HT-29 (cell line): ENCODE data around the gene GEMIN7. TPM values are rescaled to one million over a fixed set of nuclear protein-coding genes. Genes with fewer than 3 reads are reported as not detected.

ENCODE experiments used
- DNase-seq: peaks from one replicate; pipeline ENCODE4 v3.0.0-alpha.2; 2015; ENCODE audit warnings: low spot score
- total RNA-seq: library from RNA; depleted of rRNA; stranded (reverse); fragments of >200 nt; shearing (Covaris generic); gene quantifications from 2 replicates; pipeline ENCODE4 v1.2.3, GENCODE V29; 2014; rRNA removed

Gene GEMIN7, protein sequence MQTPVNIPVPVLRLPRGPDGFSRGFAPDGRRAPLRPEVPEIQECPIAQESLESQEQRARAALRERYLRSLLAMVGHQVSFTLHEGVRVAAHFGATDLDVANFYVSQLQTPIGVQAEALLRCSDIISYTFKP
- 113 and 137 TPM in 2 replicates for total RNA-seq

DNA sequence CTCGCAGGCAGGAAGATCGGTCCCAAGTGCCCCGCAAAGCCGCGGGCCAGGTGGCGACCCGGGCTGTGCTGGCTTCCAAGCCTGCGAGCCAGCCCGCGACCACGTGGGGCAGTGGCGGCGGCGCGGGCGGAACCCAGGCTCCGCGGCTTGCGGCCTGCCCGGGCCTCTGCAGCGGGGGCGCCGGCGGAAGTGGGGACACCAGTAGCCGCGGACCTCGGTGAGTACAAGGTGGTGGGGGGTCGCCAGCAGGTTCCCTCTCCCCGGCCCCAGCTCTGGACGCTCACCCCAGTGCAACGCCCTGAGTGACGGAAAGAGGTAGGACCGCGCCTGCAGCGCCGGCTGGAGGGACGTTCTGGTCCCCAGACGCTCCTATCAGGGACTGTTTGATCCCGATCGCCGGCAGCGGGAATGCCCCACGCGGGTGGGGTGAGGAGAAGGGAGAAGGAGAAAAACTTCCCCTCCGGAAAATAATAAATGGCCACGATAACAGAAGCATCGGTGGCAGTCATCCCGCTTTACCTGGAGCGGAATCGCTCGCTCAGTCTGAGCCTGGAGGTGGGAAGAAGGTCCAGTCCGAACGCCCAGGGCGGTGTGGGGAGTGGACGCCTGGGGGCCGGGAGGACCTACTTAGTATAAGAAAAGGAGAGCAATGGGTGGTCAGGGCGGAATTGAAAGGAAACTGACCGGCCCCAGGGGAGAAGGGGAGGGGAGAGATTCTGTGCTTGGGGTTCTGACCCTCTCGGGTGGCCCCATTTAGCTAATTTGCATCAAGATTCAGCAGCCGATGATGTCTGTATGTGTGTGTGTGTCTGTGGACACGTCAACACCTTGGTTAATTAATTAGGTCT, at the start of gene GEMIN7:
GEMIN7 (plus strand) TSS at position 198 of the 848 bp plus-strand sequence. CDS start 10,855 bp downstream, outside the sequence.
- peak; percentile 89 for DNase-seq

DNA sequence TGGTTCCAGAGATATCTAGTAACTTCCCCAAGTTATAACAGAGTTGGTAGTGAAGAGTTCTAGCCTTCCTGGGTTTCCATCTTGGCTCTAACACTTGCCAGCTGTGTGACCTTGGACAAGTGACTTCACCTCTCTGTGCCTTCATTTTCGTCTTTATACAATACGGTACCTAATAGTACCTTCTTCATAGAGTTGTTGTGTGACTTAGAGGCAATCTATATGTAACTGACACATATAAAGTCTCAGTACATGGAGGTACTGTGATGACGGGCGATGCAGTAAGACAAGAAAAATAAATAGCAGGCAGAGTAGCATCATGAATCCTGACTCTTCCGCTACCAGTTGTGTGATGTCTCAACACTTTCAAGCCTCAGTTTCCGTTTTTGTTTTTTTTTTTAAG, 48.2 kb upstream of the GEMIN7 start:
- DNase-seq: no peak

DNA sequence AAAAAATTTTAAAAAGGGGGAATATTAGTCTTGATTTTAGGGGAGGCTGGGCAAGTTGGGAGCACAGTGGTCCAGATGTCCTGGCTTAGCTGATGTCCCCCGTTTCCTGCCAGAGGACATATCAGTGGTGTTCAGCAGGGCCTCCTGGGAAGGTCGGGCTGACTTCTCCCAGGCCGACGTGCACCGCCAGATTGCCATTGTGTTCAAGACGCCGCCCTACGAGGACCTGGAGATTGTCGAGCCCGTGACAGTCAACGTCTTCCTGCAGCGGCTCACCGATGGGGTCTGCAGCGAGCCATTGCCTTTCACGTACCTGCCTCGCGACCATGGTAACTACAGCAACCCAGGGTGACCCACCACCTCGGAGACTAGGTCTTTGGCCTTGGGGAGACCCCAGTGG, 46.6 kb upstream of the GEMIN7 start:
- no peak for DNase-seq

DNA sequence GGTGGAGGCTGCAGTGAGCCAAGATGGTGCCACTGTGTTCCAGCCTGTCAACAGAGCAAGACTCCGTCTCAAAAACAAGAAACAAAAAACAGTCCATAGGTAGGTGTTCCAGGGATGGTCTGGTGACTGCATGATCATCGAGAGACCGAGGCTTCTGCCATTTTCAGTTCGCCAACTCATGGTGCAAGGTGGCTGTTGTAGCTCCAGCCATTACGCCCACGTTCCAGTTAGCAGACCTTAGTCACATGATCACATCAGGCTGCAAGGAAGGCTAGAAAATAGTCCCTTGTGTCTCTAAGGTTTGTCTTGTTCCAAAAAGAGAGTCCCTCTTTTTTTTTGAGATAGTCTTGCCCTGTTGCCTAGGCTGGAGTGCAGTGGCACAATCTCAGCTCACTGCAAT, 43.3 kb upstream of the GEMIN7 start:
- no peak for DNase-seq

DNA sequence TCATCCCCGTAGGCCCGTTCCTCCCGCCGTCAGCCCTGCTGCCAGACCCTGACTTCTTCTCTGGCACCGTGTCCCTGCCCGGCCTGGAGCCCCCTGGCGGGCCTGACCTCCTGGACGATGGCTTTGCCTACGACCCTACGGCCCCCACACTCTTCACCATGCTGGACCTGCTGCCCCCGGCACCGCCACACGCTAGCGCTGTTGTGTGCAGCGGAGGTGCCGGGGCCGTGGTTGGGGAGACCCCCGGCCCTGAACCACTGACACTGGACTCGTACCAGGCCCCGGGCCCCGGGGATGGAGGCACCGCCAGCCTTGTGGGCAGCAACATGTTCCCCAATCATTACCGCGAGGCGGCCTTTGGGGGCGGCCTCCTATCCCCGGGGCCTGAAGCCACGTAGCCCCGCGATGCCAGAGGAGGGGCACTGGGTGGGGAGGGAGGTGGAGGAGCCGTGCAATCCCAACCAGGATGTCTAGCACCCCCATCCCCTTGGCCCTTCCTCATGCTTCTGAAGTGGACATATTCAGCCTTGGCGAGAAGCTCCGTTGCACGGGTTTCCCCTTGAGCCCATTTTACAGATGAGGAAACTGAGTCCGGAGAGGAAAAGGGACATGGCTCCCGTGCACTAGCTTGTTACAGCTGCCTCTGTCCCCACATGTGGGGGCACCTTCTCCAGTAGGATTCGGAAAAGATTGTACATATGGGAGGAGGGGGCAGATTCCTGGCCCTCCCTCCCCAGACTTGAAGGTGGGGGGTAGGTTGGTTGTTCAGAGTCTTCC, 41.5 kb upstream of the GEMIN7 start:
- DNase-seq: no peak

DNA sequence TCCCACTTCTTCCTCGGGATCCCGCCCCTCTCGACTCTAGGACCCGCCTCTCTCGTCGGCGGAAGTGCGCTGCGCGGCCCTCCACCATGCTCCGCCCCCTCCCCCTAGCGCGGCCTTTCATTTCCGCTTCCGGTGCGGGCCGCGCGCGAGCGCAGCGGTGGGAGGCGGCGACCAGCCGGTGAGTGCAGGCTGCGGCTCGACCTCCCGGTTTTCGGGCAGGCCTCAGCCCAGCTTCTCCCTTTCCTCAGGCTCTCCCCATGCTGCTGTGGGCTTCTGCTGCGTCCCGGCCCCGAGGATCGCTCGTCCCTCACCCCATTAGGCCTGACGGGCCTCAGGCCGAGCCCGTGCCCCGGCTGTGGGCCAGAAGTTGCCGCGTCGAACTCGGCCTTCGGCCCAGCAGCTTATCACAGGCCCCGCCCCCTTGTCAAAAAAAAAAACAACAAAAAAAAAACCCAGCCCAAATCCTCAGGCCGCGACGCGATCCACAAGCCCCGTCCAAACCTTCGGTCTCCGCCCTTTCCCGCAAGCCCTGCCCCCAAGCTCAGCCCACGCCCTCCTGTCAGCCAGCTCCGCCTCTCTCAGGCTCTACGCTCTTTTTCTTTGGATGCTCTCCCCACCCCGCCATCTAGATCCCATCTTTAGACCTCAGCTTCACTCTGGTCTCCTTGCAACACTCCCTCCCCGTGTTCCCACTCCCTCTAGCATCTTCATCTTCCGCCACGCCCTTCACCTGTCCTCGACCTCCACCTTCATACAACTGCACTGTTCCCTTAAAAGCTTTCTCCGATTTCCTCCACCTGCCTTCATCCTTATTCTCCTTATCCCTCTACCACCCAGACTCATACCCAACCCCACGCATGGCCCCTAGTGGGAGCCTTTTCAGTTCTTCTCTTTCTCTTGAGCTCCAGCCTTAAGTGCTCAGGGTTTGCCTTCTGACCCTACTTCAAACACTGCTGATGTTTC, 39.8 kb upstream of the GEMIN7 start, which contains the start of gene CLASRP:
CLASRP (plus strand) TSS at position 115 of the 963 bp plus-strand sequence. CDS start 1,168 bp downstream, outside the sequence.
- peak; percentile 98 for DNase-seq

DNA sequence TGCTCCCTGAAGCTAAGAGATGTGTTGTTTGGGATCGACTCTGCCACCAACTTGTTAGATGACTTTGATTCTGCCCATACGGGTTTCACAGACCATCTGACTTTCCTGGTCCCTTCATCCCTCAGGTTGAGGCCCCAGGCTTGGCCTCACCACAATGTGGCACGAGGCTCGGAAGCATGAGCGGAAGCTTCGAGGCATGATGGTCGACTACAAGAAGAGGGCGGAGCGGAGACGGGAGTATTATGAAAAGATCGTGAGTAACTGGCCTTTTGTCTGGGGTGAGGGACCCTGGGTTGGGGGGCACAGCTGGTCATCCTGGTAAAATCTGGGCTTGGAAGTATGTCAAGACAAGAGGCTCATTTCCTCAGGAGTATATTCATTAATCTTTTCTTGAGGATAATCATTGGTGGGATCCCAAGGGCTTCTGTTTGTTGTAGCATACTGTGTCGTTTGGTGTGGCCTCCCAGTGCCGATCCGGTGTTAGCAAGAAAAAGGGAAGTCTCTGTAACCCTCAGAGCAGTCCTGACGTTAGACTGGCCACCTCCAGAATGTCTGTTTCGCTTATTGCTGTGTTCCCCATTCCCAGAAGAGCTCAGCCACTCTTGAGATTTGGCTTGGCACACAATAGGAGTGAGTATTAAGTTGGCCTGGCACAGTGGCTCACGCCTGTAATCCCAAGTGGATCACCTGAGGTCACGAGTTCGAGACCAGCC, 38.8 kb upstream of the GEMIN7 start:
- no peak for DNase-seq

DNA sequence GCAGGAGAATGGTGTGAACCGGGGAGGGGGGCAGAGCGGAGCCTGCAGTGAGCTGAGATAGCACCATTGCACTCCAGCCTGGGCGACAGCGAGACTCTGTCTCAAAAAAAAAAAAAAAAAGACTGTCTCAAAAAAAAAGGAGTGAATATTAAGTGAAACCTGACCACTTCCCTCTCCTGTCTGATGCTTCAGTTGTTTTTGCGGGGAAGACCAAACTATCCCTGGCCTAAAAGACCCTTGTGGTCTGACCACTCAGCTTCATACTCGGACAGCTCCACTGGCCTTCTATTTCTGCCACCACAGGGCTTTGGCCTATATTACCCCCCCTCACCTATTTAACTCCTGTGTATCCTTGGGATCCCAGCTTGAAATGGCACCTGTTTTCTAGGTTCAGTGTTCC, 37.9 kb upstream of the GEMIN7 start:
- no peak for DNase-seq

DNA sequence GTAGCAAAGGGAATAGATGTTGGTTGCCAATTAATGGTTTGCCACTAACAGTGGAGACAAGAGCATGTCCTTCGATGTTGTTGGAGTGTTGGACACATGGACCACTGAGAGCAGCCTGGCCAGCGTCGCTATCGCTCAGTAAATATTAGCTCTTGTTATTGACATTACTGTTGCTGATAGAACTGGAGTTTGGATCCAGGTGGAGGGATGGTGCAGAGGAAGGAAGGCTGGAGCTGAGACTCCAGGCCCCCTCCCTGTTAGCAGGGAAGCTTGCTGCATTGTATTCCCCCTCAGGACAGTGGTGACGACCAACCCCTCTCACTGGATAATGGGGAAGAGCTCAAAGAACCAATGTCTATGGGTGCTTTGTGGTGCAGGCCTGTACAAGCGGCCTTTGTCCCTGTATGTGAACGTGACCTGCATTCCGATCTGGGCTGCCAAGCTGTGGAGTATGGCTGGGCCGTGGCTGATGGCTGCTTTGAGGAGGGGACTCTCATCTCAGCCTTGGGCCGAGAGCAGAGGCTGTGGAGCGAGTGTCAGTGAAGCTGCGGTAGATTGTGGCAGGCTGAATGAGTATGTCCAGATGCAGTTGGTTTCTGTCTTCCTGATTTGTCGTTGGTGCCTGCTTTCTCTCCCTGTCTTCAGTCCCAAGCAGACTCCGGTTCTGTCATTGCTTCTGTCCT, 33.2 kb upstream of the GEMIN7 start:
- DNase-seq: no peak

DNA sequence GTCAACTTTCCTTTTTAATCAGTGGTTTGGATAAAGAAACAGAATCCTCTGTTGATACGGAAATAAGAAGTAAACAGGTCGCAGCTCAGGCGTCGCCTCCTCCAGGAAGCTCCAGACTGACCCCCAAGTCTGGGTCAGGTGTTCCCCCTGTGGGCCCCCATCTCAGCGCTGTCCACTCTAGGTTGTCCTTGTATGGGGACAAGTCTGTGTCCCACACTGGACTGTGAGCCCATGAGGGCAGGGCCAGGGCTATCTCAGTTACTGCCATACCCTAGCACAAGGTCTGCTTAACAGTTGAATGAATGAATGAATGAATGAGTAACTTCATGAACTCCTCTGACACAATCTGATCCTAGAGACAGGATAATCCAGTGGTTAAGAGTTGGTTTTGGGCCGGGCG, 32.7 kb upstream of the GEMIN7 start:
- DNase-seq: no peak

DNA sequence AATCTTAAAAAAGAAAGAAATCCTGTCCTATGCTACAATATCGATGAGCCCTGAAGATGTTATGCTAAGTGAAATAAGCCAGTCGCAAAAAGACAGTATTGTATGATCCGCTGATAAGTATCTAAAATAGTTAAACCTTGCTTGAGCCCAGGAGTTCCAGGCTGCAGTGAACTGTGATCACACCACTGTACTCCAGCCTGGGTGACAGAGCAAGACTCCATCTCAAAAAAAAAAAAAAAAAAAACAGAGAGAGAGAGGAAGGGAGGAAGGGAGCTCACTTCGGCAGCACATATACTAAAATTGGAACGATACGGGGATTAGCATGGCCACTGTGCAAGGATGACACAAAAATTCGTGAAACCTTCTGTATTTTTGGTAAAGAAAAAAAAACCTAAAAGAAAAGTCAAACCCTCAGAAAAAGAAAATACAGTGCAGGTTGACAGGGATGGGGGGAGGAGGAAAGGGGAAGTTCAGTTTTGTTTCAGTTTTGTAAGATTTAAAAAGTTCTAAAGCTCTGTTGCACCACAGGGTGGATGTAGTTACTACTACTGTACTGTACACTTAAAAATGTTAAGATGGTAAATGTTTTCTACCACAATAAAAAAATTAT, 31.8 kb upstream of the GEMIN7 start:
- no peak for DNase-seq

DNA sequence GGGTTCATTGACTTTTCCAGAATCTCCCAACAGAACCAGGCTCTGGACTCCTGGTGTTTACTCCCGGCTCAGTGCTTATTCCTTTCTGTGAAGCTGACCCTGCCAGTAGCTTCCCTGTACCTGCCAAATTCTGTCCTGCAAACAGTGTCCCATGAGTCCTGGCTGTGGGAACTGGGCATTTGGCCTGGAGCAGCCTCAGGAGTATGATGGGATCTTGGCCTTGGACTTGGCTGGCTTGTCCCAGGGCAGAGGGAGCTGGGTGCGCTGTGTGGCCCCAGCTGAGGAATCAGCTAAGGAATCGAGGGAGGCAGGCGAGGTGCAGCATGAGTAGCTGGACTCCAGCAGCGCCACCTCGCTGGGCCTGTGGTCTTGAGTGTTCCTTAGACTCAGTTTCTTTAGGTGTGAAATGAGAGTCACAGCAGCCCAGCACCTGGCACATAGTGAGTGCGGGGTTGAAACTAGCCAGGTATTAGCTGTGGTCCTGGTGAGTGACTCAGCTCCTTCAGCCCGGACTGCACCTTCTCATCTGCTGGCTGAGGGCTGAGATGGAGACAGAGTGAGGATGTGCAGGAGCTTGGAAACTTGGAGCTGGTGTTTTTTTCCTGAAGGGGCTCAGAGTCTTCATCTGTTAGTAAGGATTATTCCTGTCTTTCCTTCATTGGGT, 29.9 kb upstream of the GEMIN7 start:
- no peak for DNase-seq

DNA sequence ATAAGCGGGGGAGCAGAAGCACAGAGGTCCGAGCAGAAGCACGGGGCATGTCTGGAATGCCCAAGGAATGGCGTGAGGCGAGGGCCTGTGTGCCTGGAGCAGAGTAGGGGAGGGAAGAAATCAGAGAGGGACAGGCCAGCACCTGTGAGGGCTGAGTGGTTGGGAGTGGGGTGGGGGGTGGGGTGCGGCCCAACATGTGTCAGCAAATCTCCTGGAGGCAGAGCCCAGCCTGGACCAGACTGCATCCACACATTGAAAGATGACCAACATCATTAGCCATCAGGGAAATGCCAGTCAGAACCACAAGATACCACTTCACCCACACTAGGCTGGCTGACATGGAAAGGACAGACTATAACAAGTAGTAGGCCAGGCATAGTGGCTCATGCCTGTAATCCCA, 29.0 kb upstream of the GEMIN7 start:
- DNase-seq: no peak

DNA sequence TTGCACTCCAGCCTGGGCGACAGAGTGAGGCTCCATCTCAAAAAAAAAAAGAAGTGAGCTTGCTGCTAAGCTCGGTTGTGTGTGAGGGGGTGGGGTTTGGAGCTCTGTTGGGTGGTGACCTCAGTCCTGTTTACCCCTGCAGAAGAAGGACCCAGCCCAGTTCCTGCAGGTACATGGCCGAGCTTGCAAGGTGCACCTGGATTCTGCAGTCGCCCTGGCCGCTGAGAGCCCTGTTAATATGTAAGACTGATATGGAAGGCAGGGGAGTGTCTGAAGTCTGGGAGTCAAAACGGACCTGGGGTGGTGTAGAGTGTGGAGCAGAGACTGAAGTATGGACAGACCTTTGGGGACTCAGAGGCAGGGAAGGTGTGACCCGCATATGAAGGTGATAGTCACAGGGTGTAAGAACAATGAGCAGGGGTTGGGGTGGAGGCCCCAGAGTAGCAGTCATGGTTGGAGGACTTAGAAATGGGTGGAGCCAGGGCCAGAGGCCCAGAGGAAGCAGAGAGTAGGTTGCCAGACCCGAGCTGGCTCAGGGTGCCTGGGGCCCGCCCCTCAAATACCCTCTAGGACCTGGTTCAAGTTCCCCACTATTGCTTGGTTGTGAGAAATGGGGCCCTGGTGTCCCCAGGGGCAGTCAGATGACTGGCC, 27.0 kb upstream of the GEMIN7 start:
- no peak for DNase-seq

DNA sequence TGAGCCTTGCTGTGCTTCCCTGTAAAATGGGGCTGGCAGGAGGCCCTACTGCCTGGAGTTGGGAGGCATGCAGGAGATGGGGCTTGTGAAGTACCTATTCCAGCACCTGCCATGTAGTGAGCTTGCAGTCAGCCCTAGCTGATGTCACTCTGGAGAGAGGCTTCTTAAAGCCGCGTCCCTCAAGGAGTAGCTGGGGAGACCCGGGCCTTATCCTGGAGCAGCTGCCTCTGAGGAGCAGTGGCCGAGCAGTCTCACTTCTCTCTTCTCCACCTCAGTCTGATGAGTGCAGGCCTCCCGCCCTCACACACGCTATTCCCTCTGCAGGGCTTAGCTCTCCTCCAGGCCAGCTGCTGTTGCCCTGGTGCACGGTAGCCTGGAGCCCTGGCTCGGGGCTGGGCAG, 22.2 kb upstream of the GEMIN7 start:
- no peak for DNase-seq

DNA sequence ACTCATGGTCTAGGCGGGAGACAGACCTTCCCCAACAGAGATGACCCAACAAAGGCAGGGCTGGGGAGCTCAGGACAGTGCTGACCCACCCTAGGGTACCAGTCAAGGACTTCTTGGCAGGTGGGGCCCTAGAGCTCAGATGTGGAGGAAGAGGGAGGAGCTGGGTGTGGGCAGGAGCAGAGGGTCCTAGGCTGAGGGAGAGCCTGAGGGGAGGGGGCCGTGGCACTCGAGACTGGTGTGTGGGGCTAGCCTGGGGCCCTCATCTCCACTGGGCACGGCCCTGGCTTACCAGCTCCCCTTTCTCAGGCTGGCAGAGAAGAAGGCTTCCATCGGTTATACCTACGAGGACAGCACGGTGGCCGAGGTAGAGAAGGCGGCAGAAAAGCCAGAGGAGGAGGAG, 21.6 kb upstream of the GEMIN7 start:
- no peak for DNase-seq

DNA sequence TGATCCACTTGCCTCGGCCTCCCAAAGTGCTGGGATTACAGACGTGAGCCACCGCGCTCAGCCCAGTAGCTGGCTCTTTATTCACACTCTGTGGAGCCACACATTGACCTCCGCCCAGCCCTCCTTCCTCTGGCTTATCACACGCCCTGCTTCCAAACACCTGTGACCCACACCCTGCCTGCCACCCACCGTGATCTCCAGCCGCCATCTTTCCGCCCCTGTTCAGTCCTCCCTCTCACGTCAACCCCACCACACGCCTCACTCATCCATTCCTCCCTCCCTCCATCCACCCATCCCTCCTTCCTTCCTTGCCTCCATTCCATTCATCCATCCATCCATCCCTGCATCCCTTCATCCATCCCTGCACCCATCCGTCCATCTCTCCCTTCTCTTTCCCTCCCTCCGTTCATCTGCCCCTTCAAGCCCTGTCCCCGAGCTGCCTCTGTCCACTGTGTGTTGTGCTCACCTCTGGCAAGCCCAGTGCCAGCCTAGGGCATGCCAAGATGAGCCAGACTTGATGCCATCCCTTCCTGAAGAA, 20.4 kb upstream of the GEMIN7 start:
- DNase-seq: no peak
